NB4 (cell line): ENCODE data around the gene LMNA.

Experiments used
- CTCF ChIP-seq: IDR thresholded peaks from one replicate; pipeline ENCODE4 v1.5.1; 2012; ENCODE audit warnings: low read depth, low read length
- POLR2A ChIP-seq: IDR thresholded peaks from 2 replicates; pipeline ENCODE4 v1.6.1; 2011; ENCODE audit warnings: mild to moderate bottlenecking; ENCODE audit not compliant: insufficient read length; ENCODE audit errors: extremely low read depth

GRCh38 chr1:156151093-156151688 is 36.7 kb downstream of the LMNA start:
- no peak for TF ChIP-seq CTCF
- no peak for TF ChIP-seq POLR2A
